T1000 (cell line): ENCODE results near the gene DCBLD2.

Source experiments
- DNase-seq: peaks from one replicate; lab custom pipeline; 2025; ENCODE audit warnings: mixed read lengths; lab: John Stamatoyannopoulos, UW

DCBLD2 gene

DNA sequence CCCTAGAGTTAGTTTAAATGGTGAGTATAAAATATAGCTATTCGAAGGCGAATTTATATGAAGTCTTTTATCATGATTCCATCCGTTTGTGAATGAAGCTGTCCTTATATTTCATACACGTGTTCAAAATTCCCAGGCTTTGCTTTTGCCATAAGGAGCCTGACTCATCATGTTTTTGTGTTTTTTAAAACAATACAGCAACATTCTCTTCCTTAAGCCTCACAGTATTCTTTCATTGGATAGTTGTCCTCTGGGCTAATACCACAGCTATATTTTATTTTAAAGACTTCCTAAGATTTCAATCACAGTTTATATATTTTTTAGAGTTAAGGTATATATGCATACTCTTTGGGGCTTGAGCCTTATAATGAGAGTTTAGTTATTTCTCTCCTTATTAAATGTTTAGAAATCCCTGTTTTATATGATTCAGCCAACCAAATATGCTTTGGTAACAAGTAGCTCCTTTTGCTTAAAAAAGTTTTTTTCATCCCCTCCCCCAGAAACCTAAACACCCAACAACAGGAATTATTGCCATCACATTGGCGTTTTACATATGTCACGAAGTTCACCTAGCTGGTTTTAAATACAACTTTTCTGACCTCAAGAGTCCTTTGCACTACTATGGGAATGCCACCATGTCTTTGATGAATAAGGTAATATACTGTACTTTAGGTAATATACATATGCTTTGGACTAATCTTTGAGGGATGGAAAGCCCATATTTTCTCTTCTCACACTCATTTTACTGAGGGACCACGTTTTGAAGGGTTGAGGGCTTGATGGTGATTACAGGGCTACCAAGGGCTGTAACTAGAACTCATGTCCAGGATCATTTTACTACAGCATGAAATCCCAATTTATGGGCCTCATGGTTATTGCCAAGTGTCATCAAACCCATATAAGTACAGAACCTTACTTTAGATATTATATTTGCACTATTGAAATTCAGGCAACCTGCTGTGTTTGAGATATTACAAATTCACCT is 109.9 kb downstream of the DCBLD2 start:
- DNase-seq: no peak

DNA sequence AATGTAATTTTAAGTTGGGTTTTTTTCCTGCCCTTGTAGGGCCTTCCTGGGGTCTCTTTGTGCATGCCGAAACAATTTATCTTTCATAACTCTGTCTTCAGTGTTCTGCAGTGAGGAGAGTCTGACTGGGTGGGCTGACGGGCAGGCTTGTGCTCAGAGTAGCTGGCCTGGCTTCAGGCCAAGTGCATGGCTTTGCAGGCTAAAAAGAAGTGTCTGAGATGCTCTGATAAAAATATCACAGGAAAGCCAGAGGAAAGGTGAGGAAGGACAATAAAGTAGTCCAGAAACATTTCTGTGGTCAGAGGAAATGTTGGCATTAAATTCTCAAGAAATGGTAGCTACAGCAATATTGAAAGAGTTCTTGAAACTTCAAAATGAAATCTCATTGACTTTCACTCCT is 112.8 kb downstream of the DCBLD2 start:
- no peak for DNase-seq

DNA sequence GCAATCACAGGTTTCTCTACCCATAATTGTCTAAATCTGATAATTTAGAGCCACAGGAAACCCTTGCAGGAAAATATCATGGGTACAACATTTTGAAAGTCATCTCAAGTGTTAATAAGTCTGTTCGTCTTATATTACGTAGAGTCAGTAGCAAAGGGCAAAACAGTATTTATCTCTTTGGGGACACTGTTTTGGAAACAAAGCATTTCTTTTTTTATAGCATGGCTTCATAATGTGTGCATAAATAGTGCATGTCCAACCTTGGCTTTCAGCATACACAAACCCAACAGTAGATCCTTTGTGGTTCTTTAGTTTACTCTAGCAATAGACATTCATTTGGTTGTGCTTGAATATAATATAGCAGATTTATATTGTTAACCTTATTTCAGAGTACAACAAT is 114.3 kb downstream of the DCBLD2 start:
- no peak for DNase-seq

DNA sequence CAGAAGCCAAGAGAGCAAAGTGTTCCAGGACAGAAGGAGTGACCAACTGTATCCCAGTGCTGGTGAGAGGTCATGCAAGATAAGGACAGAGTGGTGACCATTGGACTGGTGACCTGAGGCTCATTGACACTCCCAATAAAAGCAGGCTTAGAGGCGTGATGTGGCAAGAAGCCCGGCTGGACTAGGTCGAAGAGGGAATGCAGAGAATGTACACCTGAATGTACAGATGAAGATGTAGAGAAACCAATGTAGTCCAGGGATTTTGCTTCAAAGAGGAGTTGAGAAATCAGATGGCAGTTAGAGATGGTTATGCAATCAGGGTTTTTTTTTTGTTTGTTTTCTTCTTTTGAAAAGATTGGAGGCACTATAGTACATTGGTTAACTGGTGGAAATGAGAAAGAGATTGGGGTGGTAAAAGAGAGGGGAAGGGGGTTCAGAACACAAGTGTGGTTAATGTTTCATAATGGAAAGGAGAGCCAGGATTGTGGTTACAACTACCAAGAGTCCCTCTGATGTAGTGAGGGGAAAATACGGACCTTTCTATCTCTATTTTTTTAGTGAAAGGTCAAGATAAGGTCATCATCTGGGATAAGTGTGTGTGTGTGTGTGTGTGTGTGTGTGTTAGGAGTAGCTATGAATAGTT is 115.0 kb downstream of the DCBLD2 start:
- DNase-seq: no peak

DNA sequence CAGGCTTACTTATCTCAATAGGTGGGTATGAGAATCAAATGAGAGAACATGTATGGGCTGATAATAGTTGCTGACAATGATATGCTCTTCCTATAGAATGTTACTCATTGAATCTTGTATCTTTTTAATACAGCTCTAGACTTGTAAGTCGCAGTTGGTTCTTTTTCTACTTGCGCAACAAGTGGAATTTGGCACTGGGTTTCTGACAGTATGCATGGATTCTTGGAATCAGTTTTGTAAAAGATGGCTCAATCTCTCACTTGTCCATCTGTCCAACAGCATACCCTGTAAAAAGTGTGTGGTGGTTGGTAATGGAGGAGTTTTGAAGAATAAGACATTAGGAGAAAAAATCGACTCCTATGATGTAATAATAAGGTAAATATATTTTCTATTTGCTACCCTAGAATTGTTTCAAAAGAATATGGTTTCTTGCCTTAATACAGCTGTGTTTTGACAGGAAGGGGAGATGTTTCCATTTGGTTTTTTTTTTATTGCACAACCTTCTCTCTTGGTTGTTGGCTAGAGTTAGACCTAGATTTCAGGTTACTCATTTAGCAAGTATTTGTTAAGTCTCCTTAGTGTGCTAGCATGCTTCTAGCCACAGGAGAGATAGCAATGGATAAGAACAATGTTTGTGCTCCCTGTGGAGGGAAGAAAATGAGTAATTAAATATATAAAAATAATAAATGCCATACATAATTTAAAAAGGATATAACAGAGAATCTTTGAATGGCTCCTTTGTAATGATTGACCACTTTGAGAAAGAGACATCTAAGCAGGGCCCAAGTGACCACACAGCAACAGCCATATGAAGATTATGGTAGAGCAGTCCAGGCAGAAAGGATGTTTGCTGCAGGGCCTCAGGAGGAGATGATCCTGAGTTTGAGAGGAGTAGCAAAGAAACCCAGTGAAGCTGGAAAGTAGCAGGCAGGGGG is 116.6 kb downstream of the DCBLD2 start:
- no peak for DNase-seq

DNA sequence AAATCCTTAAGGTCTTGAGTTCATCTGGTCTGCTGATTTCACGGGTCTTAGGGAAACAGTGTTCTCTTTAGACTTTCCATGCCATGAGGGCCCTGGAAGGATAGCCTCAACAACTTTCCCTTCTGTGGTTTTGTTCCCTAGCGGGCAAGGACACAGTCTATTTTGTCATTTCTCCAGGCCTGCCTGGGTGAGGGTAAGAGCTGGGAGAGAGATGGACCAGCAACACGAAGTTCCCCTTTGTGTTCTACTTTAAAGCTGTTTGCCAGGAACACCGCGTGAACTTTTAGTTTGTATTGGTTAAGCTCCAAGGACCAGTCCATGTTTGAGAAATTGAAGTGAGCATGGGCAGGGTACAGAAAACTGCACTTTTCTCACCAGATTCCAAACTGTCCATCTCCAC is 117.5 kb downstream of the DCBLD2 start:
- no peak for DNase-seq

DNA sequence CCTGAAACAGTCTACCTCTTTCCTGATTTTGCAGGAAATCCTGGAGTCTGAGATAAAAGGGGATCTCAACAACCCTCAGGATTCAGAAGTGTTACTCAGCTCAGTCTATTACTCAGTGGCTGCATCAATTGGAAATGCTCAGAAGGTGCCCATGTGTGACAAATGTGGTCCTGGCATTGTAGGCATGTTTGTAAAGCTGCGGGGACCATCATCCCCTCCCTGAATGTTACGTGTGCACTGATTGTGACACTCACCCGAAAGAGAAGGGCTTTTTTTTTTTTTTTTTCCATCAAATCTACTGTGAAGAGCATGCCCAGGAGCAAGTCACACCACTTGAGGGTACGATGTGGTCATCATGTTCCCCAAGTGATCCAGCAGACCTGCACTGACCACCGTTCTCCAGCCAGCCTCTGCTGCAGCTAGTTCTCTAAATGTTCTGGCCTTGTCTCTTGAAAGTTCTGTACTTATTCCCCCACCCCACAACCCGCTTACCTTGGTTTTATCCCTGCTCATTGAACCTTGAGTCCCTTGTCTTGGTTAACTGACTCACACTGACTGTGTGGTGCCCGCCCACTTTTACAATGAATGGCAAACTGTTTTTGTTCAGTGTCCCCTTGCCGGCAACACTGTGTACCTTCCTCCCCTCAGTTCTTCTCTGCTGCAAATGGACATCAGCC is 118.5 kb downstream of the DCBLD2 start:
- no peak for DNase-seq

DNA sequence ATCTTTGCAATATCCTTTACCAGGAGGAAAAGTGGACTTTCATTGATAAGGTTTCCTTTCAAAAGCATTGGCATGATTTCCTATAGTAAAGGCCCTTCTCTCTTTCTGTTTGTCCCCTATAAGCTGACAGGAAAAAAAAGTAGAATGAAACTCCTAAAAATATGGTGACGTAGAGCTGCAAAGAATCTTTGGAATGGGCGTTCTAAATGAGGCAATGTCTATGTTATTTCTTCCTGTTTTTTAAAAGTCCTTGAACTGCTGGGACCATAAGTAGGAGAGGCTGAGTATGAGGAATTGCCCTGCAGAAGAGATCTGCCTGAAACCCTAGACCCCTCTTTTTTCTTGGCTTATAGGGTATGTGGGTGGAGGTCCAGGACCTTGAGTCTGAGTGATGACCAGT is 121.2 kb downstream of the DCBLD2 start:
- no peak for DNase-seq

DNA sequence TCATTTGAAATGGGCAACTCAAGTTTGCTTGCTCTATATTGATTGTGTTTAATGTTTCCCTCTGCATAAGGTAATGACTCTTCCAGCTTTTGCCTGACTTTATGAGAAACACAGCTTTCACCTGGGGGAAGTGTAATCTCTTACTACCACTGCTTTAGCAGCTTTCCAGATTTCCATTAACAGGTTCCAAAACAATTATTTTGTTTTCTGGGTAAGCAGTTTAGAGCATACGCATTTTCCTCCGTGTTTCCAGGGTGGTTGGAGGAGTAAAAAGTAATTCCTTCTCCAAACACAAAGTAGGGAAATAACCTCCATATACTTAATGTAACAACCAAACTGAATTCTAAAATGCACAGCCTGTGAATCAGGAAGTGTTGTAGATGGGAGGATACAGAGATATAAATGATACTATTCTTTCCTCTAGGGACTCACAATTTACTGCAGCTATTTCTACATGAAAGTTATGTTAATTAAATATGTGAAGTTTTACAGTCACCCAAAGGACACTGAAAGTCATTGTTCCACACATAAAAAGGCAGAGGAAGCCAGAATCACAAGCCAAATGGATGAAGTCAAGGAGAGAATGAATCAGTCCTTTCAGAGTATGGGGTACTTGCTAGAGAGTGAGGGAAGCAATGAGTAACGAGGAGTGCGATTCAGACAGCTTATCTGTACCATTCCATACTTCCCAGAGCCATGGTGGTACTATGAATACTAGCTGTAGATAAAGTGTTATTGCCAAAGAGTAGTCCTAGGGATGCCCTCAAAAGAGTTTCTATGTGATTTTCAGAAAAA is 121.8 kb downstream of the DCBLD2 start:
- DNase-seq: no peak

DNA sequence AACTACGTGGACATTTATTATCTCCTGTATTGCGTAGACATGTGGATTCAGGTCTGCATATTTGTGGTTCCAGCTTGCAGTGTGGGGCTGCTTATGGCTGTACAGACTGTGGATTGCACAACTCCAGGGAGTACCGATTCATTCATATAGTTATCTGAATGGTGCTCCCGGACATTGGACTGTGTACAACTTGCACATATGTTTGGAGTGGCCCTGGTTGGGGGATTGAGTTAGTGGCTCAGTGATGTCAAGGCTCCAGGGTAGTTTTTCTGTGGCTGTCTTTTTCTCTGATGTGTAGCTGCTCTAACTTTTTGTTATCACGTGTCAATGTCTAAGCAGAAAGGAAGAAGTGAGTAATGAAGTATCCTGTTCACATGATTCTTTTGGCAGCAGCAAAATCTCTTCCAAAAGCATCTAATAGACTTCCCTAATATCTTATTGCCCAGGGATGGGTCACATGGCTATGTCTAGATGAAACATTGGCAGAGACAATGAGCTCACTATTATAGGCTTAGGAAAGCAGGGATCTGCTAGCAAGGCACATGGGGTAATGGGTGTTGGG is 122.6 kb downstream of the DCBLD2 start:
- DNase-seq: no peak

DNA sequence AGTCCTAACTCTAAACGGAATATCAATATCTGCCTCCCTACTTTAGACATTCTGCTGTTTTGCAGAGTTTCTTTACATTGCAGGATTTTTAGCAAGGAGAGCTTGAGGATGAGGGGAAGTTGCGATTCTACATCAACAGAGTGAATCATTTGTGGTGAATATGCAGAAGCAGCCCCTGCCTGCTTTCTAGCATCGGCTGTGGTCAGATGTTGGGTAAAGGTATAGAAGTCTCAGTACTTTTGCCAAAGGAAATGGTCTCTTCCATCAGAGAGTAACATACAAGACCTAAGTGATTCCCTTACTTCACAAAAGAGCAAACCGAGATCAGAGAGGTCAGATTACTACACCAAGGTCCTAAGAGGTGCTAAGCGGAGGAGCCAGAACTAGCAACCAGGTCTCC is 123.1 kb downstream of the DCBLD2 start:
- DNase-seq: no peak

DNA sequence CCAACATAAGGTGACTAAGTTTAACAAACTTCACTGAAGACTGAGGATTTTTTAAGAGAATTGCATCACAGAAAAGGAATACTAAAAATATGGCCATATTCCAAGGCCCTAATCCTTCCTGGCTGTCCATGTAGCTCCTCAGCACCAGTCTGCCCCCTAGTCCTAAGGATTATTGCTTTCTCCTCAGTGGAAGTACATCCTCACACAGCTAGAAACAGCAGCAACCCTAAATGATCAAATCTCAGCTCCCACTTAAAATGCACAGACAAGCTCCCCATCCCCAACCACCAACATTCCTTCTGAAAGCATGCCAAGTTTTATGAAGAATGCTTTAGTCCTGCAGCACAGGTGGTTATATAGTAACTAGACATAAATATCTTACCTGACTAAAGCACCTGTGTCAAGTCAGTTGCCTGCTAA is 123.7 kb downstream of the DCBLD2 start:
- no peak for DNase-seq

DNA sequence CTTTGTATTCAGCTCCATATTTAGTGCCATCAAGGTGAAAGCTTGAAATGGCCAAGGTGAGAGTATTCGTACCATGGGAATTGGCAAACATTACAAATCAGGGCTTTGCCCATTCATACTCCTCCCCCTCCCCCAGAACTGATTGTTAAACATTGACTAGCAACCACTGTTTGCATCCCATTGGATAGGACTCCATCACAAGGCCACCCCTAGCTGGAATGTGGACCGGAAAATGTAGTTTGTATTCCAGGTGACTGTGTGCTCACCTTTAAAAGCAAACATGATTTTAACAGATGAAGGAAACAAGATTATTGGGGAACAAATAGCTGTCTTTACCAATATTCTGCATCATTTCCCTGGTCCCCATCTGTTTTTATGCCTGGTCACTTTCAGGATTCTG is 124.2 kb downstream of the DCBLD2 start:
- no peak for DNase-seq

DNA sequence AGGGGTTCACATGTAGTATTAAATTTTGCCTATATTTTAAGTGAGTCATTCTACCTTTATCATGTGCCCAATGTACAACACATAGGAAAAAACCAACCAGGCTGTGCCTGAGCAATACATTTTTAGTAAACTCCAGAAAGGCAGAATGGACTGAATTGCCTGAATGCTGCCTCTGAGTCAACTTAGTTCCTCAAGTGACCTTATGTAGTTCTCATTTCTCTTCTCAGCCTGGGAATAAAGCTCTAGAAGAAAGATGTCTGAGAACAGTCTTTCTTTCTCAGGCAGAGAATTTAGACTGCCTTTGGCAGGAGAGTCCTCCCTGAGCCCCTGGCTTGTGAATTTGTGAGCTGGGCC is 125.4 kb downstream of the DCBLD2 start:
- no peak for DNase-seq

DNA sequence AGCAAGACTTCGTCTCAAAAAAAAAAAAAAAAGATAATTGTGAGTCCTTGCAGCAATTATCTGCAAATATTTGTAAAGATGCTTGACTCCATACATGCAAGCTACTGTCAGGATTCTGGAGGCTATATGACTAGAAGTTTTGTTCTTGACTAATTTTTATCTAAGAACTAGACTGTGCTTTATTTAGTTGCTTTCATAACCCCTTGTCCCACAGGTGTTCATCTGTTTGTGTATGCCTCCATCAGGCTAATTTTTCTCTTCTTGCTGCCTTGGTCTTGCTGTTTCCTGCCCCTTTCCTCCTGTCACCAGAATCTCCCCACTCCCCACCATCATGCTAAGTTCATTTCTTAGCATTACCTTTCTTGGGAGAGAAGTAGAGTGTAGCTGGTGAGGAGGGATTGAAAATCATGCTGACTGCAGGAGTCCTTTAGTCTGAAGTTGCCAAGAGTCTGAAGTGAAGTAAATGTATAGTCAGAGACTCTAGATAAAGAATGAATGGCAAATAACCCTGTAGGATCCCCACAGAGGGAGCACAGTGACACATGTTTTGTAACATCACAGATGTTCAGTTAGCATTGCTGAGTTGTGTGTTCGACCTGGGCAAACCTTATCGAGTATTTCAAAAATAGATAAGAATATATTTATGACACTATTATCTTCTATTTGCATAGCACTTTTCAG is 125.9 kb downstream of the DCBLD2 start:
- DNase-seq: no peak

DNA sequence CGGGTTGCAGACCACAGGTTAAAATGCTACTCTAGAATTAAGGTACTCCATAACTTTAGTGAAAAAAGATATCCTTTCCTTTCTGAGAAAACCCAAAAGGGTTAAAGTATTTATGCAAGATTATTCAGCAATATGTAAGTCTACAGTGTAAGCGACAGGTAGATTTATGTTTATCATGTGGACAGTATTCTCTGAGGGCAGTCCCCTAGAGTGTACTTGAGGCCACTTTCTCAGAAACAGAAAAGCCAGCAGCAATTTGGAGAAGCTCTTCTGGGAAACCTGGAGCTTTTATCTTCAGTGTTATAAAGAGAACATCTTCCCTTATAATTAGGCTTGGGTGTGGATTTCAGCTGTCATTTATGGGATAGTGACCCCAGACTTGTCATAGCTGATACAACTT is 129.5 kb downstream of the DCBLD2 start:
- no peak for DNase-seq

DNA sequence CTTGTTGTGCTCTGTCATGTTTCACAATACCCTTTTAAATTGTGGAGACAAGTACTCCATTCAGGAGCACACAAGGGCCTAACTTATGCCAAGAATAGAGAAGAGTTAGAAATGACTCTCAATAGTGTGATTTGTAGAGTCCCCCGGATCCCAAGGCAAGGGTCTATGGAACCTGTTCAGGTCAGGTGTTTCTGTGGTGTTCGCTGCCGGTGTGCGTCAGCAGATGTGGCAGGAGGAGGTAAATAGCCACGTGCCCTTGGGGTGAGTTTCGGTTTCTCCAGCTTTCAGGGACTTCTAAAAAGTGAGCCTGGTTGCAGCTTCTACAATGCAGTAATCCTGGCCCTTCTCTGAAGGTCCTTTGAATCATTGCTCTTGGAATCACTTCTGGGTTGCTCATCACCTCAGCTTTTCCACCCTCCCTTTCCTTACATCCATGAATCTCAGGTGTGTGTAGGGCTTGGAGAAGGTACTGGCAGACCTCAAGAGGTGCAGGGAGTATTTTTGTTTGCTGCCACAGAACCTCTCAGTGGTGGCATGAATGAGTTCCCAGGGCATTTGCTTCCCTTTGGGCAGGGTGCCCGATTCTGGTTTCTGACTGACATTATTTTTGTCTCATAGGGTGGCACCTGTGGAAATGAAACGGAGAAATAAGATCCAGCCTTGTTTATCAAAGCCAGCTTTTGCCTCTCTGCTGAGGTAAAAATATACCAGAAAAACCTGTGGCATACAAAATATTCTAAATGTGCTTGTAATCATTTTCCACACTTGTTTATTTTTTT is 131.0 kb downstream of the DCBLD2 start:
- DNase-seq: no peak

DNA sequence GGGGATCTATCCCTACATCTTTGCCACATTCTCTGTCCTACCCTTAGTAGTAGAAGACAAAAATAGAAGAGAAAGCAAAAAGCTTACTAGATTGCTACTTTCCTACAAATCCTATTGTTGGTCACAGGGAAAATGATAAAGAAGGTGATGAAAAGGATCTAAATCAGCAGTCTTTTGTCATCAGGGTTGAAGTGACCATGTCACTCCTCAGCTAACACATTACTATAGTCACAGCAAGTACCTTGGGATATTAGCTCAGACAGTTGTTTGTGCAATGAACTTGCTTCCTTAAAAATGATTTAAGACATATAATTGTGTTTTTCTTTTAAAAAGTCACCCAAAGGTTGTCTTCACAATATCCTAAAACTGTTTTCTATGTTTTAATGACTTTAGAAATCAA is 132.0 kb downstream of the DCBLD2 start:
- no peak for DNase-seq

DNA sequence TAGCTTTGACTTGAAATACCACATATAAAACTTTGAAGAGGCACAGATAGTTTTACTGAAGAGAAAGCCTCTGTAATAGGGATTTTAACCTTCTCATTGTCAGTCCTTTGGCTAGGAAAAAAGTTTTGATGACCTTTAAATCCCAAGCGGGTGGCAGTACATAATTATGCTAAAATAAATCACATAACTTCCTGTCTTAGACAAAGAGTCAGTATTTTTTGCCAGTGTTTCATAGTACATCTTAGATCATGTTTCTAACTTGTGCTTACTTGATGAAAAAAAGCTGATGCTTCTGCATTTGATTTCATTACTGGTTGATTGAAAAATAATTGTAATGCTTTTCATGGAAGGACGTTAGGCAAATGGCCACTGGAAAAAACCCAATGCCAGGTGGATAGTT is 132.5 kb downstream of the DCBLD2 start:
- DNase-seq: no peak
